Prostate gland (tissue), 2 donors: ENCODE data around the gene SLC25A43. TPM values are rescaled to one million over a fixed set of nuclear protein-coding genes. Genes with fewer than 3 reads are reported as not detected.
"Not testable (repeated sequence)": the region's sequence is repeated elsewhere in the genome, so short reads cannot be mapped to it uniquely, and the experiment has no call there.

Experiments used
- DNase-seq: peaks from one replicate; pipeline ENCODE4 v3.0.0-alpha.2; 2019; ENCODE audit warnings: low spot score
- H3K27ac ChIP-seq, 2 donors: fragments of 200-600 bp; sonication (generic); 2 replicates each; pipeline ENCODE4 v1.5.1; 2017 to 2019
- H3K27me3 ChIP-seq: fragments of 200-600 bp; sonication (generic); replicated peaks from 2 replicates; pipeline ENCODE4 v1.5.1; 2019; ENCODE audit not compliant: insufficient read depth
- H3K36me3 ChIP-seq, 2 donors: fragments of 200-600 bp; sonication (generic); 1 replicate in 1 of 2; 2 replicates in 1 of 2; pipeline versions ENCODE4 v1.5.1 to v1.8.1; 2017 to 2019
- H3K4me1 ChIP-seq: fragments of 200-600 bp; sonication (generic); replicated peaks from 2 replicates; pipeline ENCODE4 v1.5.1; 2019
- H3K4me3 ChIP-seq, 2 donors: fragments of 200-600 bp; sonication (generic); 2 replicates each; pipeline ENCODE4 v1.5.1; 2017 to 2019
- H3K9me3 ChIP-seq: fragments of 200-600 bp; sonication (generic); 2 replicates; pipeline ENCODE4 v1.5.1; 2017
- POLR2A ChIP-seq: fragments of 450-650 bp; IDR thresholded peaks from one replicate; pipeline ENCODE4 v1.6.1; 2016; ENCODE audit warnings: antibody characterized with exemption, mild to moderate bottlenecking
- POLR2AphosphoS5 ChIP-seq: sonication (generic); formaldehyde crosslinking; IDR thresholded peaks from one replicate; pipeline ENCODE4 v1.6.1; 2017; ENCODE audit warnings: antibody characterized with exemption
- WGBS: methylation state at CpG from one replicate; pipeline ENCODE4 v1.1.5; 2018; 5-methylcytosine and 5-hydroxymethylcytosine counted together
- intact Hi-C: fragments of 100-400 bp; cut with DNase I; formaldehyde crosslinking; loops from one replicate; pipeline ENCODE4 v1.14.2; 2022
- total RNA-seq, 2 donors: library from RNA; depleted of rRNA; stranded (reverse); fragments of >200 nt; gene quantifications; one replicate each; pipeline ENCODE4 v1.1.0, GENCODE V29; 2016
- TF ChIP-seq, protein P1 (sequence below), 4 experiments: fragments of 200-600 bp in 2 of 4; fragments of 450-650 bp in 2 of 4; sonication (generic) in 2 of 4; IDR thresholded peaks; 1 replicate in 3 of 4; 2 replicates in 1 of 4; pipeline ENCODE4 v1.5.1; 2016 to 2019; ENCODE audit warnings: antibody characterized with exemption in 4 of 4, mild to moderate bottlenecking in 2 of 4, moderate library complexity in 2 of 4

Gene SLC25A43
- total RNA-seq, 2 donors from 2014 or later = 7.4 to 15.3 TPM

DNA sequence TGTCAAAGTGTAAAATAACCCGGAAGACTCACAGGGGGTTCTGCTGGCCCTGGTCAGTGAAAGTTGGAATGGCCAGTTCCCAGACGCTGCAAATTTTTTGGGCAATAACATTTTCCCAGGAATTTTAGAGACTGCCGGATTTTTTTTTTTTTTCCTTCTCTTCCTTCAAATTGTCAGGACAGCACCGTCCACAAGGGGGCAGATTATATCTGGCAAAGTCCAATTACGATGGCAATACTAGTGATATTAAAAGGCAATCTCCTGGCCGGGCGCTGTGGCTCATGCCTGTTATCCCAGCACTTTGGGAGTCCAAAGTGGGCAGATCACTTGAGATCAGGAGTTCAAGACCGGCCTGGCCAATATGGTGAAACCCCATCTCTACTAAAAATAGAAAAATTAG lies 89.6 kb downstream of the SLC25A43 start:
- no peak overlapping the region for H3K27ac ChIP-seq
- no peaks in the 10 kb centered on the region for H3K4me1 ChIP-seq
- H3K27me3 ChIP-seq = no peaks in the 10 kb centered on the region
- H3K4me3 ChIP-seq = no peak overlapping the region
- DNase-seq = peak; percentile 51
- 11% methylated on average over 8 of the region's 8 CpGs for WGBS
- H3K36me3 ChIP-seq = no peaks in the 10 kb centered on the region
- H3K9me3 ChIP-seq = no peaks in the 10 kb centered on the region
- TF ChIP-seq, protein P1, sequence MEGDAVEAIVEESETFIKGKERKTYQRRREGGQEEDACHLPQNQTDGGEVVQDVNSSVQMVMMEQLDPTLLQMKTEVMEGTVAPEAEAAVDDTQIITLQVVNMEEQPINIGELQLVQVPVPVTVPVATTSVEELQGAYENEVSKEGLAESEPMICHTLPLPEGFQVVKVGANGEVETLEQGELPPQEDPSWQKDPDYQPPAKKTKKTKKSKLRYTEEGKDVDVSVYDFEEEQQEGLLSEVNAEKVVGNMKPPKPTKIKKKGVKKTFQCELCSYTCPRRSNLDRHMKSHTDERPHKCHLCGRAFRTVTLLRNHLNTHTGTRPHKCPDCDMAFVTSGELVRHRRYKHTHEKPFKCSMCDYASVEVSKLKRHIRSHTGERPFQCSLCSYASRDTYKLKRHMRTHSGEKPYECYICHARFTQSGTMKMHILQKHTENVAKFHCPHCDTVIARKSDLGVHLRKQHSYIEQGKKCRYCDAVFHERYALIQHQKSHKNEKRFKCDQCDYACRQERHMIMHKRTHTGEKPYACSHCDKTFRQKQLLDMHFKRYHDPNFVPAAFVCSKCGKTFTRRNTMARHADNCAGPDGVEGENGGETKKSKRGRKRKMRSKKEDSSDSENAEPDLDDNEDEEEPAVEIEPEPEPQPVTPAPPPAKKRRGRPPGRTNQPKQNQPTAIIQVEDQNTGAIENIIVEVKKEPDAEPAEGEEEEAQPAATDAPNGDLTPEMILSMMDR (IDR thresholded peaks at IDR 0.05) = peak in 3 of 4 experiments; percentile 42 to 51 (median 47)
- TF ChIP-seq POLR2A = no peak
- intact Hi-C loops = no loop called here

DNA sequence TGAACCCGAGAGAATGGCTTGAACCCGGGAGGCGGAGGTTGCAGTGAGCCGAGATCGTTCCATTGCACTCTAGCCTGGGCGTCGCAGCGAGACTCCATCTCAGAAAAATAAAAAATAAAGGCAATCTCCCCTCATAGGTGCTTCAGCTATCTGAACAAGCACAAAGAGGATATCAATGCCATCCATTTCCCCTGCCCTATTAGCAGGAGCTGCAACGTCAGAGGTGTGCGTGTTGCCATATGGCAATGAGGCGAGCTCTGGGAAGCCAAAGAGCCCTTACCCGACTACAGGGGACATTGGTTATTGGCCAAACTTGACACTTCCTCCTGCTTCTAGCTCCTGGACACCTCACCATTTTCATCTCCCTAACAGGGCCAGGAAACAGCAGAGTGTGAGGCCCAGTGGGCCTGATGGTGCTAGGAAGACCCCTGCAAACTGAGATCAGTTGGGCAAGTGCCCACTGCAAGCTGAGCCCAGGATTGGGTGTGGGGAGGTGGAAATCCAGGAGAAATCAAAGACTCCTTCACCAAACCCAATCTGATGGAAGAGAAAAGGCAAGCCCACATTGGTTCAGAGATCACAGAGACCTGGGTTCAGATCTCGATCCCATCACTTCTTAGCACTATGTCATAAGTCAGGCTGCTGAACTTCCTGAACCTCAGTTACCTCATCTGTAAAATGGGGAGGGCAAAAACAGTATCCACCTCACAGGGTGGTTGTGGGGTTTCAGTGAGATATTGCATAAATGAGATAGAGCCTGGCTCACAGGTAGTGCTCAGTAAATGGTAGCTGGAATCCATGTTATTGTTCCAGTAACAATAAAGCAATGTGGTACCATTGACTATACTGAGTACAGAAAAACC lies 90.3 kb downstream of the SLC25A43 start:
- intact Hi-C loops = no loop called here
- no peak overlapping the region for H3K27ac ChIP-seq
- DNase-seq = no peak
- WGBS = 88% methylated on average over 13 of the region's 13 CpGs
- no peaks in the 10 kb centered on the region for H3K9me3 ChIP-seq
- no peaks in the 10 kb centered on the region for H3K36me3 ChIP-seq
- no peaks in the 10 kb centered on the region for H3K27me3 ChIP-seq
- H3K4me1 ChIP-seq = no peaks in the 10 kb centered on the region
- H3K4me3 ChIP-seq = no peak overlapping the region
- TF ChIP-seq POLR2A (no peak), POLR2AphosphoS5 (no peak)
- TF ChIP-seq, protein P1 (IDR thresholded peaks at IDR 0.05) = no peak

DNA sequence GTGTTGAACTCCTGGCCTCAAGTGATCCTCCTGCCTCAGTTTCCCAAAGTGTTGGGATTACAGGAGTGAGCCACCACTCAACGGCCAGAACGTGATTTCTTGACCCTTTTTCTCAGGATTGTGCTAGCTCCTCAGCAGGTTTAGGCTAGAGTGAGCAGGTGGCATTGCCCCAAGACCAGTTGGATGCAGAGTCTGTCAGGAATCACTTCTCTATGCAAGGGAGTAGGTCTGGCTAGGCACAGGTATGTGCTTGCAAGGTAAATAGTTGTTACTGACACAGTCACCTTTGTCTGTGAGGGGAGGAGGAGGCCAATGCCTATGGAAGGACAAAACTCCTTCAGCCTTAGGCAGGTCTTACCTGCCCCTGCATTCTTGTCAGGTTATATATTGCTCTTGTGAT lies 93.3 kb downstream of the SLC25A43 start:
- 58% methylated on average over 2 of the region's 2 CpGs for WGBS
- intact Hi-C loops = no loop called here
- DNase-seq = peak; percentile 24
- Histone ChIP-seq H3K36me3 (no peaks in the 10 kb centered on the region), H3K4me1 (no peaks in the 10 kb centered on the region), H3K4me3 (no peak overlapping the region), H3K27ac (peak overlapping the region in 1 of 2 donors; percentile 18), H3K9me3 (no peaks in the 10 kb centered on the region), H3K27me3 (no peaks in the 10 kb centered on the region)
- TF ChIP-seq POLR2A (no peak), POLR2AphosphoS5 (peak; percentile 36)

DNA sequence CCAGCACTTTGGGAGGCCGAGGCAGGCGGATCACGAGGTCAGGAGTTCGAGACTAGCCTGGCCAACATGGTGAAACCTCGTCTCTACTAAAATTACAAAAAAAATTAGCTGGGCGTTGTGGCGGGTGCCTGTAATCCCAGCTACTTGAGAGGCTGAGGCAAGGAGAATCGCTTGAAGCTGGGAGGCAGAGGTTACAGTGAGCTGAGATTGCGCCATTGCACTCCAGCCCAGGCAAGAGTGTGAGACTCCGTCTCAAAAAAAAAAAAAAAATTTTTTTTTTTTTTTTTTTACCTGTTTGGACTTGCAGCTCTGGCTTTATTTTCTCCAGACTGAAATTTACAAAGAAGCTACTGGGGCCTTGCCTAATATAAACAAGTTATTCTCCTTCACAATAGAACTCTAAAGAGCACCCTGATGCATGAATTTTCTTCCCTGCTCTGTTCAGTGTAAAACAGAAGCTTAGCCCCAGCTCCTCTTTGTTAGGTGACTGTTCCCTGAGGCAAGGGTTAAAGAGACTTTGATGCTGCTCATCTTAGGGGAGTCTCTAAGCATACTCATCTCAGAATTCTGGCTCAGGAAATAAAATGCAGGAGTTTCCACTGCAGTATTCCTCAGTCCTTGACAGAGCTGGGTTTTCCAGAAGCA lies 94.8 kb downstream of the SLC25A43 start:
- intact Hi-C loops, H3K27me3 ChIP-seq, H3K36me3 ChIP-seq, H3K4me1 ChIP-seq, DNase-seq, H3K9me3 ChIP-seq, H3K4me3 ChIP-seq: not testable (repeated sequence)
- WGBS = 73% methylated on average over 10 of the region's 10 CpGs
- peak overlapping the region; percentile 41 to 54 for H3K27ac ChIP-seq

DNA sequence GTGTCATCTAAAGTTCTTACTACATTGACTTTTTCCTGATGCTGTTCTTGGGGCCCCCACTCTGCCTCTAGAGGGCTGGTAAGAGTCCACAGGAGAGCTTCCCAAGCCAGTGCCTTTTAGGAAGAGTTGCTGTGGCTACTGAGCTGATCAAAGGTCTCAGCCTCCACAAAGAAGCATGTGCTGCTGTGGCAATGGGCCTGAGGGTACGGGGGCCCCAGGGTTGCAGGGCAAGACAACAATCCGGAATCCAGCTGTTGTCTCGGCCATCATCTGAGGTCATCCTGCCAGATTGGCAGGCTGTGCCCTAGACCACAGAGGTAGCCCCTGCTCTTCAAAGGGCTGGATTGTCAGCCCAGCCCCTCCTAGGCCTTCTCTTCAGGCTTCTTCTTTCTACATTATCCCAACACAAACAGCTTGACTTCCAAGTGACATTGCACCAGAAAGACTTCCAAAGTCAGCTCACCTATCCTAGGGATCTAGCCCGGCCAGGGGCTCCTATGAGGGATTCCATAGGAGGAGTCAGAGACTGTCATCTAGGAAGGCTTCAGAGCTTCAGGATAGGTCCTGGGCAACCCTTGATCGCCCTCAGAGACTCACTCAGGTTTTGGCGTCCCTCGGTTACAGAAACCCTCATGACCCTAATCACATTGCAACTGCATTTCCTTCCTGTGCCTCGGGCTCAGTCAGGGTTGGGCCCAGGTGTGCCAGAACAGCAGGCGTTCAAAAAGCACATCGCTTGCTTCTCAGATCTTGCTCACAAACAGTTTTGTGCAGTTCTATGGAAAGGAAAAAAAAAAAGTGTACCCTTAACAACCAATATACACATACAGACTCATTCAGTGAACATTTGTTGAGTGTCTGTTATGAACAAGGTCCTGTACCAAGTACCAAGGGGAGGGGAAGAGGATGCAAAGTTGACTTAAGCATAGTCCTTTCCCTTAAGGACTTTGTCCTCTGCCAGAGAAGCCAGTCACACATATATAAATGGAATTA lies 96.9 kb downstream of the SLC25A43 start:
- WGBS = 63% methylated on average over 8 of the region's 10 CpGs
- Histone ChIP-seq H3K9me3 (no peaks in the 10 kb centered on the region), H3K4me1 (no peaks in the 10 kb centered on the region), H3K27ac (no peak overlapping the region), H3K27me3 (no peaks in the 10 kb centered on the region), H3K4me3 (no peak overlapping the region), H3K36me3 (no peaks in the 10 kb centered on the region)
- no peak for DNase-seq
- intact Hi-C loops = no loop called here
- TF ChIP-seq, protein P1 (IDR thresholded peaks at IDR 0.05) = no peak
- TF ChIP-seq POLR2AphosphoS5 (no peak), POLR2A (no peak)
